ENCODE results near the gene RBMS3.
"Not testable (repeated sequence)": the region's sequence is repeated elsewhere in the genome, so short reads cannot be mapped to it uniquely, and the experiment has no call there.

Gene RBMS3

DNA sequence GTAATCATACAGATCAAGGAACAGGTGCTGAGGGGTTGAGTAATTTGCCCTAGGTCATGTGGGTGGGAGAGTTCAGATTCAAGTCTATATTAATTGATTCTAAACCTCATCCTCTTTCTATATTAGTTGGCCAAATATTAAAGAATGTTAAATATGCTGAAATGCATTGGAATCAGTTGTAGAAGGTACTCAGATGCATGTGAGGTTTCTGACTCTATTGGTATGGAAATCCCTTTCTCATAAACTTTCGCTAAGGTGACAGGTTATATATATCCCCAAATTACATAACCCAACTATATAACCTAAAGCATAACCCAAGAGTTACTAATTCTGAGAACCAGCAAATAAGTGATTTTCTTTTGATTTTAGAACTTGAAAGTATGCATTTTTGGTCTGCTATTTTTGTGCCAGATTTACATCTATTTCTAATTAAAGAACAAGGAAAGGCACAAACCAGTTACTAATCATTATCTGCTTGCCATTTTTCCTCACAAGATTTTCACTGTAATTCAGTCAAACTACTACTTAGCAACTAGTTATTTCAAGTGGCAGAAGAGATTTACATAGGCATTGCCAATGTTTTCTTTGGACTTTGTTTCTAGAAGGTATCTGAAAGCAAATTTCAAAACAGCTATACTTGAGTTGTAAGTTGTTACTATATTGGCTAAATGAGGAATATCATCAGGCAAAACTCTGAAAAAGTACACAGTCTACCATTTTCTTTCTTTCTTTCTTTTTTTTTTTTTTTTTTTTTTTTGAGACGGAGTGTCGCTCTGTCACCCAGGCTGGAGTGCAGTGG lies 201.3 kb downstream of the RBMS3 start:
- no peak for DNase-seq (ENCODE audit: low spot score)

DNA sequence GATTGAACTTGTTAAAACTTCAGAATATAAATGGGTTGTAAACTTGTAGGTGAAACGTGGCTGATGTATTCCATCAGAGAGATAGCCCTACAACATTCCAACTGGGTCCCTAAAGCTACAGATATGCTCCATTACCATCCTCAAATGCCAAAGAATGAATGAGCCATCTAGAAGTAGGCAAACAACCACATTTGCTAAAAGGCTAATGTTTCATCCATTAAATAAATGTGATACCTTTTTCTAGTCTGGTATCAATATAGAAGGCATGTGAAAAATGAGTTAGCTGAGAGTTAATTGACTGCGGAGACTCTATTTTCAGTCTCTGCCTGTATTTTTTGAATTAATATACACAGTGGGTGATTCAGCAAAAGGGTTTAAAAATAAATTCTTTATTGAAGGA lies 203.8 kb downstream of the RBMS3 start:
- no peak for DNase-seq (ENCODE audit: low spot score)

DNA sequence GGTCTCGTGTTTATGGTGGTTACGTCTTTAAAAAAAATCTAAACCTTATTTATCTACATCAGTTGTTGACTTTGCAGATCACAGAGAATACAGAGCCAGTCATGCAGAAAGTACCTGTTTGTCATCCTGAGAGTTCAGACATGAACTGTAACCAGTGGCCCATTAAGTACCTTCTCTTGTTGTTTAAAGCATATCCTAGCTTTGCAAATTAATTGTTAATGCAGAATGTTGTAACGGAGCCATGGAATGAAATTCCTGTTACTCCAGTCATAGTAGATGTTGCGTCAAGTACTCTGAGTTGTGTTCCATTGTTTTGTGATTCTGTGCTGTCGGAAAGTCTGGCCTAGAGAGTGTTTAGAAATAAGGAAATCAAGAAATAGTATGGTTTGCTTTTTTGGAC lies 205.2 kb downstream of the RBMS3 start:
- no peak for DNase-seq (ENCODE audit: low spot score)

DNA sequence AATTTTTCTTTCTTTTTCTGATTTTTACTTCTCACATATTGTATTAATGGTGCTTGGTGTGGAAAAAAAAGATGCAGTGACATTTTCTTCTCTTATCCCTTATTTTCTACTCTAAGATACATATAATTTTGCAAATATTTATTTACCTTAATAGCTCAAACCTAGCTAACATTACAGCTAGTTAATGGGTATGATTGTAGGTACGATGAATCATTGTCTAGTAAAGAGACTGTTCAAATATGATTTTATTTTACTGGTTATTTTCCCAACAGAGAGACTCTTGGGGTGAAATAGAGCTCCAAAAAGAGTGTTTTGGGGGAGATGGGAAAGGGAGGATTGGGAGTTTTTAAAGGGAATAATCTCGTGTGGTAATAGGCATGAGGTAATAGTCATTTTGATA lies 206.0 kb downstream of the RBMS3 start:
- no peak for DNase-seq (ENCODE audit: low spot score)

DNA sequence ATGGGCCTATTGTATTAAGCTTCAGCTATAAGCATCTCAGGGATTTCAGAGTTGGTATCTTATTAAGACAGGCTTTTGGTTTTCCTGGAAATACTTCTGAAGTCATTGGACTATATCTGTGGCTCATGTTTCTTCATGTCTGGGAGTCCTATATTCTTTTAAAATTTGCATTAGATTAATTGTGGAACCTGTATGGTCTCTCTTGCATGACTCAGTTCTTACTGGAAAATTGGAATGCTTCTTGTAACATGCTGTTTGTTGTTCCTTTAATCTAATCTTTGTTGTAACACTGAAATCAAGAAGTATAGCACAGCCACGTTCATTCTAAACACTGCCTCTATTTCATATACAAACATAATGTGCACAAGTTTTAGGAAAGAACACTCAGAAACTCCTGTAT lies 208.1 kb downstream of the RBMS3 start:
- no peak for DNase-seq (ENCODE audit: low spot score)

DNA sequence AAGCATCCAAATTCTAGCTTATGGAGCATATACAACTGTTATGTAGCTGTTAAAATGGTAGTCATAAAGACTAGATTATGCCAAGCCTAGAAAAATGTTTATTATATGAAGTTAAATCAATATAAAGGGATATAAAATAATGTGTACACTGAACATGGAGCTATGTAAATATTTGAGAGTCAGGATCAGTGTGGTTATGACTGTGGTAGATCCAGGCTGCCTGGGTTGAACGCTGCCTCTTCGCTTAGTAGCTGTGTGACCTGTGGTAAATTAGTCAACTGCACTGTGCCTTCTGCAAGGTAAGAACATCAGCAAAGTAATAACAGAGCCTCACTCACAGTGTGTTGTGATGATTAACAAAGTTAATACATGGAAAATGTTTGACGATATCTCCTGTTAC lies 212.2 kb downstream of the RBMS3 start:
- no peak for DNase-seq (ENCODE audit: low spot score)

DNA sequence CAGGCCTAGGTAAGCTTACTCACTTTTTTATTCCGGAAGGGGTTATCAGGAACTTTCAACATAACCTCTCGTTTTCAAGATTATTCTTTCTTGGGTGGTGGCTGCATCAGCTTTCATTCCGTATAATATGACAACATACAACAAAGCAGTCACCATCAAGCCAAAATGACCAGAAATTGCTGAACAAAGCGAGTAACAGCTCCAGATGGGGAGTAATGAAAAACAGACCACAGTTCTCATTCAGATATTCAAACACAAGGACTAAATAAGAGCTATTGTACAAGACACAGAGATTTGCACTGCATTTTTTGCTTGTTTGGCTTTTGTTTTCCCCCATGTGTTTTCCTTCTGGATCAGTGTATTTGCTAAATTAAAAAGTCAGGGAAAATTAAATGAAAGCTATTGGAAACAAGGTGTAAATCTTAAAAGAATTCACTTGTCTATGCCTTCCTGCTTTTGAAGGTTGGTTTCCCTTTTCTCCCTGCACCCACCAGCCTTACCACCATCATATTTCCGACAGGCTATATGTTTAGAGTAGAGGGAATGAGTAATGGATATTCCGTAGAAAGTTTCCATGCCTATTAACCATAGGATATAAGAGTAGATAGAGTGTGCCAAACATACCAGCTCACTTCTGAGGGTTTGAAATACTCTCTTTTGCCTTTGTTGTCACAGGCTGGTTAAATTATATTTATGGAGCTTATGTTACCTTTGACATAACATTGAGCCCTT lies 213.6 kb downstream of the RBMS3 start:
- no peak for DNase-seq (ENCODE audit: low spot score)

DNA sequence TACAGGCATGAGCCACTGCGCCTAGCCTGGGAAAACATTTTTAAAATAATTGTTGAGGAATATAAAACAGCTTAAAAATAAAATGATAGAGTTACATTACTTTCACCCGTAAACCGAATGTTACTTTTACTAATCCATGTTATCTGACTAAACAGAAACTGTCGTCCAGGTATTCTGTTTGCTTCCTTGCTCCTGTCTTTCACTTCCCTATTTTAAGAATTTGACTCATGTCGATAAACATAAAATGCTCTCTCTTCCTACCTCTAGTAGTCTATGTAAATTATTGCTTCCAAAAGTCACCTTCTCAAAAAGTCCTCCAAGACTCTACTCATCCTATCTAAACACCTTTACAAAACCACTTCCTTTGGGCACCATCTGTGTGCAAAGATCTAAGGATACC lies 216.4 kb downstream of the RBMS3 start:
- DNase-seq (ENCODE audit: low spot score): no peak

DNA sequence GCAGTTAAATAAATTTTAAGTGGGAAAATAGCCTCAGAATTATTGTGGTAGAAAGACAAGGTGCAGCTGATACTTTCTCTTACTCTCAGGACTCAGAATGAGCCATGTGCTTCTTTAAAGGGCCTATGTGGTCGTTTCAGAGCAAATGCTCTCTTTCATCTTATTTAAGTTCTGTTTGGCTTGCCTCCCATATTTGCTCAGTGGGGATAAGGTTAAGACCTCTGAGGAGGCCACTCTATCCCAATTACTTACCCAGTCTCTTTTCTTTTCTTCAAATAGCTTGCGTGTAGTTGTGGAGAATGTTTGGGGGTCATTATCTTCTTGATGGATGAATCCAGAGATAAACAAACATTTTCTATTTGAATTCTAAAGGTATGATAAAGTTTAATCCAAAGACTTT lies 221.9 kb downstream of the RBMS3 start:
- no peak for DNase-seq (ENCODE audit: low spot score)

DNA sequence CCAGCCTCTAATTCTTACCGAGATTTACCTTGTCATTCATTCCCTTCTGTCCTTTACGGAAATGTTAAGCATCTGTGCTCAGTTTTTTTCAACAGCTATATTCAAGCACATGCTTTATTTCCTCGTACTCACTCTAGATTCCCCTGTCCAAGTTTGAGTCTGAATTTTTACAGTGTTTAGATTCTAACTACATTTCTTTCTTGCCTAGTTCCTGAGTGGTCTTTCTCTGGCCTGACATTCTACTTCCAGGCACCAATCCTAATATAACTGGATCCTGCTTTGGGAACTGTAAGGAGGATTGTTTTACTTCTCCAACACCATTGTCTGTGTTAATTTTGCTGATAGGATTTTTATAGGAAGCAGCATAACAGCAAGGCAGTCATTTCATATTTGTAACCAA lies 222.4 kb downstream of the RBMS3 start:
- no peak for DNase-seq (ENCODE audit: low spot score)

DNA sequence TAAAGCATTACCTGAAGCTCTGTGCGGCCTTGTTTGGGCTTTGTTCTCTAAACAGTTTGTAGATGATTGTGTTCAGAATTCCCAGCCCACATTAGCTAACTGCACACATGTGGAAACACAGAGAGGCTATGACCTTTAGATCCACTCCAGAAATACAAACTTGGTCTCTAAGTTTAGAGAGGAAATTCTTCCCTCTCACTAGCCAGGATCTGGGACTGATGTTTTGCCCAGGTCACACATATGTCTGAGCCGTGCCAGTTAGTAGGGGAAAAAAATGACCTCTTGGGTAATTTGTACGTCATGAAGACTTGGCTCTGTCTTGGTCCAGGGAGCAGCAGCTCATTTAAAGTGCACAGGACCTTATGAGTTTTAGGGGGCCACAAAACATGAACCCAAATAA lies 223.1 kb downstream of the RBMS3 start:
- DNase-seq (ENCODE audit: low spot score): no peak

DNA sequence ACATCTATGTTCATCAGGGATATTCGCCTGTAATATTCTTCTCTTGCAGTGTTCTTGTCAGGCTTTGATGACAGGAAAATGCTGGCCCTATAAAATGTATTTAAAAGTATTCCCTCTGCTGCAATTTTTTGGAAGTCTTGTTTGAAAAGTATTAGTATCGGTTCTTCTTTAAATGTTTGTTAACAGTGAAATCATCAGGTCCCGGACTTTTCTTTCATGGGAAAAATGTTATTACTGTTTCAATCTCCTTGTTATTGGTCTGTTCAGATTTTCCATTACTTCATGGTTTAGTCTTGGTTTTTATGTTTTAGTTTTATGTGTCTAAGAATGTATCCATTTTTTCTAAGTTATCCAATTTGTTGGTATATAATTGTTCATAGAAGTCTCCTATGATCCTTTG lies 225.6 kb downstream of the RBMS3 start:
- no peak for DNase-seq (ENCODE audit: low spot score)

DNA sequence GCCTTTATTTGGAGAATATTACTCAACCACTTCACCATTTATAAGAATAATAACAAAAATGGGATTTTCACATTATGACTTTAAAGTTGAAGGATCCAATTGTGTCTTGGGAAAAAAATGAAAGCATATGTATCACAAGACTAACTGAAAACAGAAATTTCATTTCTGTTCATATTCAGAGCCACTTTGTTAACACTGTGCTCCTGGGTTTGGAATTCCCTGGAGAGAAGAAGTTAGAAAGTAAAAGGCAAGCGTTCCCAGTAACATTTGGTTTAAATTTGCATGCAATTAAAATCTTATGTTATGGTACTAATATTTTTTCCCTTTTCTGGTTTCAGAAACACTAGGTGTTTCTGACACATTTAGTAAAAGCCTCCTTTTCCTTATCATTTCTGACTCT lies 230.8 kb downstream of the RBMS3 start:
- no peak for DNase-seq (ENCODE audit: low spot score)

DNA sequence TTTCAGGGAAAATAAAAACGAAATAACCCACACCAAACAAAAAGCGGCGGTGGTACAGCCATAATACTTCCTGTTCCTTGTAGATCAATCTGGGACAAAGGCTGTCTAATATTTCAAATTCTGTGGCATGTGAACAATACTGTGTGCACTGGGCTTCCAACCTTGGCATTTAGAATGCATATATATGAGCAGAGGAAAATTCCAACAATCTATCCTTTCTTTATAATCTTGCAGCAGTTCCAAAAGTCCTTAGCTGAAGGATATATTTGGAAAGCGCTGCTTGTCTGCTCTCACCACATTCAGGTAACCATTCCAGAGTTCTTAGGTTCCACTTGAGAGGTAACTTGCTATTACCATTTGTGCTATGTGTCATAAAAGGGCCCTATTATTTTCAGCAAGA lies 231.8 kb downstream of the RBMS3 start:
- DNase-seq (ENCODE audit: low spot score): no peak

DNA sequence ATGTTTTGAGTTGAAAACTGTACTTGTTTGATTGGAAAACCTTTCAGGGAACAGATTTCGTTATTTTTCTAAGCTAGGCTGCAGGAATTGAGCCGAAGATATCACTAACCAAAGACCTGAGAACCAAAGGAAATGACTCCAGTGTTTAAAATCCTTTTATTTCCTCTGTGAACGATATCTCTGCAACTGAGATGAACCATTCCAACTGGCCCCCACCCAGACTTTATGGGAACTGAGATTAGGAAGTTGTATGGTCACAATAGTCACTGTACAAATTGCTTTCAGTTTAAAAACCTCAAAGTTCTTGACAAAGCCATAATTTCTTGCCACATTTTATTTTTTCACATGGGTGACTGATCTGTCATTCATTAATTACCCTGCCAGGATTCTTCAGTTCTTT lies 232.4 kb downstream of the RBMS3 start:
- DNase-seq (ENCODE audit: low spot score): no peak

DNA sequence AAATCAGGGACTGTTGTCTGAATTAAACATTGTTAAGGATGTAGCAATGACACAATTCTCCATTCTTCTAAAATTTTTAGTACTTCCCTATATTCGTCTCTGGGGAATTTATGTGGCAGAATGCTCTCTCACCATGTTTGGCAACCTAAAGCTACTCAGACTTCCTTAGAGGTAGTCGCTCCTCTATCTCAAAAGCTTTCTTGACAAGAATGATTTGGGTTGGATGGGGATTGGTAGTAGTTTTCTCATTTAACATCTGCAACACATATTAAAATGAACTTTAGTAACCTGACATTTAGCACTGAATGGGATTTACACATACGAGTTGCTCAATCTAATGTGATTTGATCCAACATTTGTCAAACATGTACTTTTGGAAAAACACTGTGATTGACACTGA lies 233.3 kb downstream of the RBMS3 start:
- no peak for DNase-seq (ENCODE audit: low spot score)

DNA sequence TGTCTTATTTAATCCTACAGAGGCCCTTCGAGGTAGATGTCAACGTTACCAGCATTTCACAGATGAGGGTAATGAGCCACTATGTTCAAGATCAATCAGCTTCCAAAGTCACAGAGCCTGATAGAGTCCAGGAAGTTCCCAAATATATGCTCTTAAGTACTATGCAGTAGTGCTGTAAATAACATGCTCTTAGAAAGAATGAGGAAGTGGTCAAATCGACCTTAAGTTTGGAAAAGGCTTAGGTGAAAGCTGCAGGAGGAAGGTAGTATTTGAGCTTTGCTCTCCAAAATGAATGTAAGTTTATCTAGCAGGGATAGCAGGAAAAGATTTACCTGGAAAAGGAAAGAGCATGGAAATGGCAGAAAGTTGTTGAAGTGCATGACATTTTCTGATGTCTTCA lies 234.0 kb downstream of the RBMS3 start:
- DNase-seq (ENCODE audit: low spot score): no peak

DNA sequence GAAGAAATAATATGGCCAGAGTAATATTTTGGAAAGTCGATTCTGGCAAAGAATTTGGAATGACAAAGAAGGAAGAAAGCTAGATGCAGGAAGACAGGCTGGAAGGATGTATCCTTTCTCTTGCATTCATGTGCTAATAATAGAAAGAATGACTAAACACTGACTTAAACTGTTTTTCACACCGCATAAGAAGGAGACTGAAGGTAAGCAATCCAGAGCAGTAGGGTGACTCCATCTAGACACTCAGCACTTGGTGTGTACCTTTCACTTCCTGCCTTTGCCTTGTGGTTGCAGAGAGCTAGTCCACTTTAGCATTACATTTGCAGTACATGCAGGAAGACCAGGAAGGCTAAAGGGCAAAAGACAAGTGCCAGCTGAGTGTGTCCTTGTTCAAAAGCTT lies 234.6 kb downstream of the RBMS3 start:
- DNase-seq (ENCODE audit: low spot score): no peak

DNA sequence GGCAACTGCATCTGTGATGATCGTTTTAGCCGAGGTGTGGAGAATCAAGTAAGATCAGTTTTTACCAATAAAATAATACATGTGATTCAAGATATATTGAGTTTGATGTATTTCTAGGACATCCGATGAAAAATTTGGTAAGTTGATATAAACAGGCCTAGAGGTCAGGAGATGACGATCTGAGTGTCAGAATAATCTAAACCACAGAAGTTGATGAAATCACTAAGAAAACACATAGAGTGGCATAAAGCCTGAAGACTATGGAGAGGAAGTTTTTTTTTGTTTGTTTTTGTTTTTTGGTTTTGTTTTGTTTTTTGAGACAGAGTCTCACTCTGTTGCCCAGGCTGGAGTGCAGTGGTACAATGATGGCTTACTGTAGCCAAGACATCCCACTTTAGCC lies 235.3 kb downstream of the RBMS3 start:
- DNase-seq (ENCODE audit: low spot score): no peak

DNA sequence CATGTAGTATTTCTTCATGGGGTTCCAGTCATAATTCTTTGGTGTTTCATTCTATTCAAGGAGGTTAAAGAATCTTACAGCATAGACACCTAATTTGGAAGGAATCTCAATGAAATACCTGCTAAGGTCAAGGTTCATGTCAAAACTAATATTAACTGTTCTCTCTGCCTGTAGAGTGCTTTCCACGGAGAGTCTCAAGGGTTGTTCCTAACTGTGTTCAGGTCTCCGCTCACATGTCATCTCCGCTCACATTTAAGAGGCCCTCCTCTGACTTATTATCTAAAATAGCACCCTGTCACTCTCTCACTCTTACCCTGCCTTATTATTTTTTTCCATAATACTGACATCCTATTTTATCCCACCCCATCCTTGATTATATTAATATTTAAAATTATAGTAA lies 239.9 kb downstream of the RBMS3 start:
- no peak for DNase-seq (ENCODE audit: low spot score)

DNA sequence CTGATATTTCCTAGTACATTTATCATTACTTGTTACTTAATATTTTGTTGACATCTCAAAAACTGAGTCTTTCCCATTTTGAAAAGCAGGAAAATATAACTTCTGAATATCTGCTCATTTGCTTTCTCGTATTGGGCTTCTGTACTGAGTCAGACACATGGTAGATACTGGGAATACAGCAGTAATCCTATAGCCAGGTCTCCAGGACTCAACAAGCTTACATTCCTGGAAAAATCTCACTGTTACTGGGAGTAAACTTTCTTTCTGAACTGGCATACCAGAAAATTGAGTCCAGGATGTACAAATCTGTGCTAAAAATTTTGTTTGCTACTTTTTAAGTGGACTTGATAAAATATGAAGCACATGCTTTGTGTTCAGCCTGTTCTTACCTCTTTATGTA lies 240.4 kb downstream of the RBMS3 start:
- no peak for DNase-seq (ENCODE audit: low spot score)

DNA sequence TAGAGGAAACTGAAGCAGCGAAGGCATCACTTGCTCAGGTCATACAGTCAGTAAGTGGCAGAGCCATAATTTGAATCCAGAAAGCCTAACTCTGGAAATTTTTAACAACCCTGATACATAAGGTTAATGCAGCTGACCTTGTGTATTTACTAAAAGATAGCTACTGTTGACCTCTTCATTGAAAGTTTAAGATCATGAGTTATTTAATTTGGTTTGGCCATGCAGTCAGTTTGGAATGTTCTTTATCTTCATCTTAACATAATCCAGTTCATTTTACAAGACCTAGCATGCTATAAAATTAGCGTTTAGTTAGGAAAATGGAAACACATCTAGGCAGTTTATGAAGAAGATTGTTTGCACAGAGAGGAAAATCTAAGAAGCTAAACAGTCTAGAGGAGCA lies 240.9 kb downstream of the RBMS3 start:
- no peak for DNase-seq (ENCODE audit: low spot score)

DNA sequence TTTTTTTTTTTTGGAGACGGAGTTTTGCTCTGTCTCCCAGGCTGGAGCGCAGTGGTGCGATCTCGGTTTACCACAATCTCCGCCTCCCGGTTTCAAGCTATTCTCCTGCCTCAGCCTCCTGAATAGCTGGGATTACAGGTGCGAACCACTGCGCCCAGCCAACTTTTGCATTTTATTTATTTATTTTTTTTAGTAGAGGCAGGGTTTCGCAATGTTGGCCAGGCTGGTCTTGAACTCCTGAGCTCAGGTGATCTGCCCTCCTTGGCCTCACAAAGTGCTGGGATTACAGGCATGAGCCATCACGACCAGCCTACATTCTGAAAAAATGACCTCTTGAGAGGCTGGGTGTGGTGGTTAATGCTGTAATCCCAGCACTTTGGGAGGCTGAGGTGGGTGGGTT lies 243.6 kb downstream of the RBMS3 start:
- not testable (repeated sequence) for DNase-seq (ENCODE audit: low spot score)
